Measurements from ENCODE around the gene PBLD.
"Not testable (repeated sequence)": the region's sequence is repeated elsewhere in the genome, so short reads cannot be mapped to it uniquely, and the experiment has no call there.

- TF ChIP-seq CTCF, POLR2A (IDR thresholded peaks at IDR 0.05): not testable (repeated sequence)
Measured at GRCh38 chr10:68324396-68324795, 8.3 kb downstream of the PBLD start.
